HepG2 (cell line): Measurements from ENCODE around the gene RAB6A. TPM values are rescaled to one million over a fixed set of nuclear protein-coding genes. Genes with fewer than 3 reads are reported as not detected.

Experiments used
- CERS6 ChIP-seq: sonication (generic); formaldehyde crosslinking; IDR thresholded peaks from 2 replicates; pipeline ENCODE4 v1.5.0; 2020; ENCODE audit warnings: missing genetic modification reagents
- FIP1L1 ChIP-seq: fragments of 200-400 bp; formaldehyde crosslinking; IDR thresholded peaks from 2 replicates; pipeline ENCODE4 v1.6.1; 2018; ENCODE audit warnings: low read depth, mild to moderate bottlenecking, low read length, moderate library complexity, borderline replicate concordance; ENCODE audit not compliant: insufficient read depth
- FOSL1 ChIP-seq: sonication (generic); formaldehyde crosslinking; IDR thresholded peaks from 2 replicates; pipeline ENCODE4 v1.9.0; 2021; ENCODE audit warnings: missing genetic modification reagents, borderline replicate concordance
- HMGXB4 ChIP-seq, 2 experiments: sonication (generic) in 1 of 2; formaldehyde crosslinking in 1 of 2; IDR thresholded peaks; 2 replicates each; pipeline versions ENCODE4 v1.4.0 to v1.6.1; 2018 to 2020; ENCODE audit warnings: missing genetic modification reagents in 2 of 2, borderline replicate concordance in 1 of 2, low read depth in 1 of 2, mild to moderate bottlenecking in 1 of 2, missing biosample characterization in 1 of 2
- IKZF4 ChIP-seq: sonication (generic); formaldehyde crosslinking; IDR thresholded peaks from 2 replicates; pipeline ENCODE4 v1.5.1; 2020; ENCODE audit warnings: borderline replicate concordance, mild to moderate bottlenecking, low read depth, missing genetic modification reagents; ENCODE audit errors: not compliant biosample characterization
- ISX ChIP-seq: sonication (generic); formaldehyde crosslinking; conservative IDR thresholded peaks from 2 replicates; pipeline ENCODE4 v1.5.0; 2020; ENCODE audit warnings: missing genetic modification reagents
- JUN ChIP-seq: sonication (generic); formaldehyde crosslinking; IDR thresholded peaks from 2 replicates; pipeline ENCODE4 v1.4.0; 2020; ENCODE audit warnings: mild to moderate bottlenecking, missing genetic modification reagents
- MTF2 ChIP-seq: sonication (generic); formaldehyde crosslinking; IDR thresholded peaks from 2 replicates; pipeline ENCODE4 v1.5.0; 2020; ENCODE audit warnings: missing genetic modification reagents, borderline replicate concordance
- NCOA2 ChIP-seq: sonication (generic); formaldehyde crosslinking; IDR thresholded peaks from 2 replicates; pipeline ENCODE4 v1.8.0; 2022; ENCODE audit warnings: inconsistent platforms
- NFIC ChIP-seq: IDR thresholded peaks from 2 replicates; pipeline ENCODE4 v1.6.1; 2012; ENCODE audit warnings: mild to moderate bottlenecking, low read length, inconsistent platforms
- POLR2G ChIP-seq: fragments of 200-400 bp; formaldehyde crosslinking; IDR thresholded peaks from 2 replicates; pipeline ENCODE4 v1.6.1; 2018; ENCODE audit warnings: mild to moderate bottlenecking, low read depth, low read length, moderate library complexity
- RARG ChIP-seq: sonication (generic); formaldehyde crosslinking; IDR thresholded peaks from 2 replicates; pipeline ENCODE4 v1.4.0; 2020; ENCODE audit warnings: low read depth, mild to moderate bottlenecking, missing genetic modification reagents
- SIX1 ChIP-seq: sonication (generic); formaldehyde crosslinking; IDR thresholded peaks from 2 replicates; pipeline ENCODE4 v1.4.0; 2020; ENCODE audit warnings: missing genetic modification reagents, borderline replicate concordance
- SKI ChIP-seq: fragments of 450-650 bp; IDR thresholded peaks from one replicate; pipeline ENCODE4 v1.6.1; 2018; ENCODE audit warnings: mild to moderate bottlenecking; ENCODE audit not compliant: partially characterized antibody
- SSRP1 ChIP-seq: IDR thresholded peaks from 2 replicates; pipeline ENCODE4 v1.6.1; 2016; ENCODE audit warnings: control low read depth
- ZBTB26 ChIP-seq: IDR thresholded peaks from 2 replicates; pipeline ENCODE4 v1.6.1; 2016; ENCODE audit warnings: missing compliant biosample characterization, missing genetic modification reagents, borderline replicate concordance
- ZFP1 ChIP-seq: IDR thresholded peaks from 2 replicates; pipeline ENCODE4 v1.6.1; 2016
- ZKSCAN5 ChIP-seq: sonication (generic); formaldehyde crosslinking; IDR thresholded peaks from 2 replicates; pipeline ENCODE4 v1.5.1; 2020; ENCODE audit warnings: mild to moderate bottlenecking, missing genetic modification reagents
- ZNF263 ChIP-seq: sonication (generic); formaldehyde crosslinking; IDR thresholded peaks from 2 replicates; pipeline ENCODE4 v1.4.0; 2020; ENCODE audit warnings: missing genetic modification reagents
- ZNF460 ChIP-seq: sonication (generic); formaldehyde crosslinking; IDR thresholded peaks from 2 replicates; pipeline ENCODE4 v1.5.1; 2020; ENCODE audit warnings: missing genetic modification reagents, mild to moderate bottlenecking, borderline replicate concordance
- ZNF569 ChIP-seq: sonication (generic); formaldehyde crosslinking; IDR thresholded peaks from 2 replicates; pipeline ENCODE4 v1.5.0; 2020; ENCODE audit warnings: mild to moderate bottlenecking, missing genetic modification reagents, moderate library complexity, borderline replicate concordance
- ZNF75D ChIP-seq: sonication (generic); formaldehyde crosslinking; IDR thresholded peaks from 2 replicates; pipeline ENCODE4 v1.8.1; 2023; ENCODE audit warnings: missing genetic modification reagents, mild to moderate bottlenecking, borderline replicate concordance
- ZNF879 ChIP-seq: sonication (generic); formaldehyde crosslinking; IDR thresholded peaks from 2 replicates; pipeline ENCODE4 v1.8.1; 2023; ENCODE audit warnings: missing genetic modification reagents
- ZZZ3 ChIP-seq: sonication (generic); formaldehyde crosslinking; IDR thresholded peaks from 2 replicates; pipeline ENCODE4 v1.4.0; 2020; ENCODE audit warnings: missing genetic modification reagents, mild to moderate bottlenecking, borderline replicate concordance
- polyA plus RNA-seq, 8 experiments: library from polyadenylated mRNA; depleted of rRNA in 3 of 8; stranded (reverse) in 7 of 8; unstranded in 1 of 8; fragments of >200 nt; fragmentation: Illumina TruSeq in 4 of 8; extraction: Trizol in 4 of 8; gene quantifications; 2 replicates each; pipeline versions ENCODE4 v1.2.1 to v1.2.3, GENCODE V29; 2011 to 2016; ENCODE audit warnings: low read depth in 4 of 8, missing spikeins in 1 of 8, mixed read lengths in 1 of 8; ENCODE audit not compliant: insufficient read depth in 1 of 8
- total RNA-seq, 5 experiments: library from RNA; depleted of rRNA; stranded (reverse); fragments of >200 nt; fragmentation: Illumina TruSeq; extraction: Trizol; gene quantifications; 2 replicates each; pipeline ENCODE4 v1.2.3, GENCODE V29; 2016; ENCODE audit warnings: low read depth in 1 of 5
- TF ChIP-seq, protein P1 (sequence below): sonication (generic); formaldehyde crosslinking; IDR thresholded peaks from 2 replicates; pipeline ENCODE4 v1.4.0; 2020; ENCODE audit warnings: missing genetic modification reagents

Gene RAB6A
- total and polyA plus RNA-seq, 2 of the 13 experiments (the other 11 are each of a cell fraction or from before 2014, with no cell fraction given) = 74.3 to 121 TPM

- TF ChIP-seq, protein P1, sequence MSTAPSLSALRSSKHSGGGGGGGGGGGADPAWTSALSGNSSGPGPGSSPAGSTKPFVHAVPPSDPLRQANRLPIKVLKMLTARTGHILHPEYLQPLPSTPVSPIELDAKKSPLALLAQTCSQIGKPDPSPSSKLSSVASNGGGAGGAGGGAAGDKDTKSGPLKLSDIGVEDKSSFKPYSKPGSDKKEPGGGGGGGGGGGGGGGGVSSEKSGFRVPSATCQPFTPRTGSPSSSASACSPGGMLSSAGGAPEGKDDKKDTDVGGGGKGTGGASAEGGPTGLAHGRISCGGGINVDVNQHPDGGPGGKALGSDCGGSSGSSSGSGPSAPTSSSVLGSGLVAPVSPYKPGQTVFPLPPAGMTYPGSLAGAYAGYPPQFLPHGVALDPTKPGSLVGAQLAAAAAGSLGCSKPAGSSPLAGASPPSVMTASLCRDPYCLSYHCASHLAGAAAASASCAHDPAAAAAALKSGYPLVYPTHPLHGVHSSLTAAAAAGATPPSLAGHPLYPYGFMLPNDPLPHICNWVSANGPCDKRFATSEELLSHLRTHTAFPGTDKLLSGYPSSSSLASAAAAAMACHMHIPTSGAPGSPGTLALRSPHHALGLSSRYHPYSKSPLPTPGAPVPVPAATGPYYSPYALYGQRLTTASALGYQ (CRISPR knock-in tag) = no peak
- TF ChIP-seq ZBTB26 (CRISPR knock-in tag) (no peak), SKI (peak; percentile 54), SSRP1 (CRISPR knock-in tag) (no peak), FOSL1 (CRISPR knock-in tag) (no peak), ZZZ3 (CRISPR knock-in tag) (no peak), FIP1L1 (no peak), CERS6 (CRISPR knock-in tag) (no peak), ISX (CRISPR knock-in tag) (no peak), ZNF879 (CRISPR knock-in tag) (0 out of 2 replicates have a peak, but pooled peaks have one; percentile 27), HMGXB4 (CRISPR knock-in tag; IDR thresholded peaks at IDR 0.05; ENCODE audit: borderline replicate concordance in 1 of 2, low read depth in 1 of 2) (peak in 1 of 2 experiments; percentile 88; a peak in 2 of 4 replicates), NFIC (no peak), ZKSCAN5 (CRISPR knock-in tag) (no peak), ZNF569 (CRISPR knock-in tag) (no peak), SIX1 (CRISPR knock-in tag) (peak; percentile 63; the same call in 1 of the 2 replicates), NCOA2 (CRISPR knock-in tag) (peak; percentile 13; the same call in 1 of the 2 replicates), ZFP1 (CRISPR knock-in tag) (no peak), JUN (no peak), POLR2G (peak; percentile 94), MTF2 (CRISPR knock-in tag) (no peak), IKZF4 (CRISPR knock-in tag) (no peak), ZNF263 (no peak), ZNF75D (CRISPR knock-in tag) (no peak), ZNF460 (no peak), RARG (CRISPR knock-in tag) (no peak)
Measured at GRCh38 chr11:73760679-73761402, at the start of gene RAB6A (continued).
